HepG2 (cell line): ENCODE measurements around the gene DCP2. TPM values are rescaled to one million over a fixed set of nuclear protein-coding genes. Genes with fewer than 3 reads are reported as not detected.

Source experiments
- AFF4 ChIP-seq: sonication (generic); formaldehyde crosslinking; IDR thresholded peaks from 2 replicates; pipeline ENCODE4 v1.4.0; 2020; ENCODE audit warnings: missing genetic modification reagents
- BCL3 ChIP-seq: sonication (generic); formaldehyde crosslinking; IDR thresholded peaks from 2 replicates; pipeline ENCODE4 v1.5.1; 2020; ENCODE audit warnings: mild to moderate bottlenecking, missing genetic modification reagents, moderate library complexity
- CC2D1A ChIP-seq: sonication (generic); formaldehyde crosslinking; IDR thresholded peaks from 2 replicates; pipeline ENCODE4 v1.8.1; 2023; ENCODE audit warnings: mild to moderate bottlenecking, missing genetic modification reagents
- CENPT ChIP-seq: sonication (generic); formaldehyde crosslinking; IDR thresholded peaks from 2 replicates; pipeline ENCODE4 v1.8.0; 2022; ENCODE audit warnings: low read depth, mild to moderate bottlenecking, moderate library complexity, missing genetic modification reagents
- FOSL1 ChIP-seq: sonication (generic); formaldehyde crosslinking; IDR thresholded peaks from 2 replicates; pipeline ENCODE4 v1.9.0; 2021; ENCODE audit warnings: missing genetic modification reagents, borderline replicate concordance
- KDM6A ChIP-seq: IDR thresholded peaks from 2 replicates; pipeline ENCODE4 v1.6.1; 2016; ENCODE audit warnings: low read depth
- MIER3 ChIP-seq: IDR thresholded peaks from 2 replicates; pipeline ENCODE4 v1.6.1; 2016; ENCODE audit warnings: missing compliant biosample characterization, borderline replicate concordance
- NRL ChIP-seq: sonication (generic); formaldehyde crosslinking; IDR thresholded peaks from 2 replicates; pipeline ENCODE4 v1.5.0; 2020; ENCODE audit warnings: missing genetic modification reagents, mild to moderate bottlenecking, moderate library complexity, borderline replicate concordance
- PHF20 ChIP-seq: sonication (generic); formaldehyde crosslinking; IDR thresholded peaks from 2 replicates; pipeline ENCODE4 v1.5.0; 2020; ENCODE audit warnings: mild to moderate bottlenecking, missing genetic modification reagents
- RARA ChIP-seq: IDR thresholded peaks from 2 replicates; pipeline ENCODE4 v1.6.1; 2016; ENCODE audit warnings: missing genetic modification reagents, missing compliant biosample characterization
- SIX1 ChIP-seq: sonication (generic); formaldehyde crosslinking; IDR thresholded peaks from 2 replicates; pipeline ENCODE4 v1.4.0; 2020; ENCODE audit warnings: missing genetic modification reagents, borderline replicate concordance
- TAF15 ChIP-seq: fragments of 200-400 bp; formaldehyde crosslinking; IDR thresholded peaks from one replicate; pipeline ENCODE4 v1.6.1; 2018; ENCODE audit warnings: mild to moderate bottlenecking, low read depth, low read length; ENCODE audit not compliant: poor library complexity, severe bottlenecking
- TP53 ChIP-seq: sonication (generic); formaldehyde crosslinking; conservative IDR thresholded peaks from 2 replicates; pipeline ENCODE4 v1.4.0; 2020; ENCODE audit warnings: missing genetic modification reagents
- ZFAT ChIP-seq: sonication (generic); formaldehyde crosslinking; conservative IDR thresholded peaks from 2 replicates; pipeline ENCODE4 v1.8.1; 2023; ENCODE audit warnings: missing genetic modification reagents, inconsistent platforms
- ZNF12 ChIP-seq: sonication (generic); formaldehyde crosslinking; IDR thresholded peaks from 2 replicates; pipeline ENCODE4 v1.5.0; 2020; ENCODE audit warnings: missing genetic modification reagents
- ZNF280D ChIP-seq: sonication (generic); formaldehyde crosslinking; IDR thresholded peaks from 2 replicates; pipeline ENCODE4 v1.5.1; 2020; ENCODE audit warnings: mild to moderate bottlenecking, missing genetic modification reagents
- ZNF468 ChIP-seq: sonication (generic); formaldehyde crosslinking; IDR thresholded peaks from 2 replicates; pipeline ENCODE4 v1.8.0; 2022; ENCODE audit warnings: mild to moderate bottlenecking, moderate library complexity, missing genetic modification reagents
- ZNF652 ChIP-seq: IDR thresholded peaks from 2 replicates; pipeline ENCODE4 v1.6.1; 2016; ENCODE audit warnings: low read depth, borderline replicate concordance
- ZNF772 ChIP-seq: sonication (generic); formaldehyde crosslinking; IDR thresholded peaks from 2 replicates; pipeline ENCODE4 v1.5.0; 2020; ENCODE audit warnings: mild to moderate bottlenecking, missing genetic modification reagents
- ZNF83 ChIP-seq: sonication (generic); formaldehyde crosslinking; IDR thresholded peaks from 2 replicates; pipeline ENCODE4 v1.4.0; 2020; ENCODE audit warnings: missing genetic modification reagents, mild to moderate bottlenecking, borderline replicate concordance
- ZNF841 ChIP-seq: sonication (generic); formaldehyde crosslinking; IDR thresholded peaks from 2 replicates; pipeline ENCODE4 v1.8.1; 2023; ENCODE audit warnings: missing genetic modification reagents, borderline replicate concordance
- ZNF850 ChIP-seq: sonication (generic); formaldehyde crosslinking; conservative IDR thresholded peaks from 2 replicates; pipeline ENCODE4 v1.9.0; 2021; ENCODE audit warnings: mild to moderate bottlenecking, missing genetic modification reagents
- polyA plus RNA-seq, 8 experiments: library from polyadenylated mRNA; depleted of rRNA in 3 of 8; stranded (reverse) in 7 of 8; unstranded in 1 of 8; fragments of >200 nt; fragmentation: Illumina TruSeq in 4 of 8; extraction: Trizol in 4 of 8; gene quantifications; 2 replicates each; pipeline versions ENCODE4 v1.2.1 to v1.2.3, GENCODE V29; 2011 to 2016; ENCODE audit warnings: low read depth in 4 of 8, missing spikeins in 1 of 8, mixed read lengths in 1 of 8; ENCODE audit not compliant: insufficient read depth in 1 of 8
- total RNA-seq, 5 experiments: library from RNA; depleted of rRNA; stranded (reverse); fragments of >200 nt; fragmentation: Illumina TruSeq; extraction: Trizol; gene quantifications; 2 replicates each; pipeline ENCODE4 v1.2.3, GENCODE V29; 2016; ENCODE audit warnings: low read depth in 1 of 5

Gene DCP2
- total and polyA plus RNA-seq, 2 of the 13 experiments (the other 11 are each of a cell fraction or from before 2014, with no cell fraction given), result 16.2 to 63.4 TPM

- TF ChIP-seq FOSL1 (no peak), CC2D1A (CRISPR knock-in tag) (no peak; the same call in 1 of the 2 replicates), KDM6A (CRISPR knock-in tag) (no peak), ZNF12 (CRISPR knock-in tag) (no peak), ZFAT (CRISPR knock-in tag) (no peak), ZNF850 (CRISPR knock-in tag) (no peak), BCL3 (CRISPR knock-in tag) (peak; percentile 77), TP53 (CRISPR knock-in tag) (no peak), SIX1 (CRISPR knock-in tag) (no peak; the same call in 1 of the 2 replicates), ZNF841 (CRISPR knock-in tag) (0 out of 2 replicates have a peak, but pooled peaks have one; percentile 56), AFF4 (CRISPR knock-in tag) (no peak), TAF15 (peak; percentile 46), RARA (no peak), MIER3 (CRISPR knock-in tag) (0 out of 2 replicates have a peak, but pooled peaks have one; percentile 35), ZNF652 (CRISPR knock-in tag) (no peak), ZNF83 (no peak), ZNF468 (CRISPR knock-in tag) (no peak), NRL (peak; percentile 14; the same call in 1 of the 2 replicates), ZNF280D (CRISPR knock-in tag) (peak; percentile 90), ZNF772 (CRISPR knock-in tag) (no peak), PHF20 (CRISPR knock-in tag) (peak; percentile 66; the same call in 1 of the 2 replicates), CENPT (CRISPR knock-in tag) (no peak)
Observed at GRCh38 chr5:112976432-112977309, at the start of gene DCP2 (continued).
